Suppressor macrophage (primary cell): ENCODE results near the gene TTYH3.

Source experiments
- DNase-seq, 4 experiments: peaks; one replicate each; pipeline ENCODE4 v3.0.0-alpha.2; 2020 to 2022

The TTYH3 gene

GRCh38 chr7:2617325-2617905 lies 14.4 kb upstream of the TTYH3 start:
- DNase-seq = peak in 2 of 4 experiments; percentile 38 to 43

- no peak for DNase-seq
Observed at GRCh38 chr7:2619116-2619515, 12.7 kb upstream of the TTYH3 start.

- DNase-seq = no peak
Observed at GRCh38 chr7:2621061-2621828, 10.5 kb upstream of the TTYH3 start.

GRCh38 chr7:2621948-2622640 lies 9.7 kb upstream of the TTYH3 start:
- DNase-seq = peak in 2 of 4 experiments; percentile 59 to 61

GRCh38 chr7:2622869-2623697 lies 8.7 kb upstream of the TTYH3 start:
- DNase-seq = peak; percentile 82 to 92 (median 91)

GRCh38 chr7:2623698-2624014 lies 8.1 kb upstream of the TTYH3 start:
- no peak for DNase-seq

GRCh38 chr7:2624293-2624886 lies 7.4 kb upstream of the TTYH3 start:
- DNase-seq = no peak

- DNase-seq = no peak
Observed at GRCh38 chr7:2626498-2627117, 5.2 kb upstream of the TTYH3 start.

GRCh38 chr7:2627258-2628129 lies 4.3 kb upstream of the TTYH3 start:
- peak in 2 of 4 experiments; percentile 49 to 53 for DNase-seq

GRCh38 chr7:2628130-2628482 lies 3.7 kb upstream of the TTYH3 start:
- DNase-seq = no peak

GRCh38 chr7:2628891-2629290 lies 2.9 kb upstream of the TTYH3 start:
- DNase-seq = no peak

GRCh38 chr7:2629746-2630681 lies 1.8 kb upstream of the TTYH3 start:
- peak in 2 of 4 experiments; percentile 43 to 52 for DNase-seq

GRCh38 chr7:2632733-2633537 lies 1.1 kb downstream of the TTYH3 start:
- peak; percentile 89 to 94 (median 93) for DNase-seq

- peak; percentile 86 to 94 (median 92) for DNase-seq
Observed at GRCh38 chr7:2633538-2634266, 1.9 kb downstream of the TTYH3 start.

- peak in 2 of 4 experiments; percentile 6 to 37 for DNase-seq
Observed at GRCh38 chr7:2634267-2635145, 2.7 kb downstream of the TTYH3 start.

- DNase-seq = peak in 1 of 4 experiments; percentile 34
Observed at GRCh38 chr7:2635148-2635668, 3.4 kb downstream of the TTYH3 start.
